Keratinocyte (primary cell): Measurements from ENCODE around the gene CASZ1. TPM values are rescaled to one million over a fixed set of nuclear protein-coding genes. Genes with fewer than 3 reads are reported as not detected.

Experiments used
- DNase-seq: peaks from one replicate; pipeline ENCODE4 v3.0.0-alpha.2; 2011; ENCODE audit warnings: low read depth, missing footprints, low spot score
- FAIRE-seq: peaks from 2 replicates; lab custom pipeline; 2011; peaks lifted over from hg19 to GRCh38; lab: Jason Lieb, UNC
- H2AFZ ChIP-seq: 2 replicates; pipeline ENCODE4 v1.6.0; 2012; ENCODE audit warnings: low read length, control low read depth, inconsistent platforms; ENCODE audit not compliant: control insufficient read depth
- H3K27ac ChIP-seq: 2 replicates; pipeline ENCODE4 v1.5.1; 2011; ENCODE audit warnings: low read length; ENCODE audit not compliant: control insufficient read depth, insufficient read depth
- H3K27me3 ChIP-seq: 3 replicates; pipeline ENCODE4 v1.6.0; 2011; ENCODE audit warnings: low read length; ENCODE audit not compliant: control insufficient read depth, insufficient read depth; ENCODE audit errors: extremely low read depth
- H3K36me3 ChIP-seq, 2 experiments: 2 replicates in 1 of 2; 3 replicates in 1 of 2; pipeline ENCODE4 v1.5.1; 2011; ENCODE audit warnings: low read length in 2 of 2, mild to moderate bottlenecking in 1 of 2; ENCODE audit not compliant: control insufficient read depth in 2 of 2, insufficient read depth in 2 of 2; ENCODE audit errors: extremely low read depth in 1 of 2
- H3K4me1 ChIP-seq: 3 replicates; pipeline ENCODE4 v1.5.1; 2011; ENCODE audit warnings: low read length; ENCODE audit not compliant: control insufficient read depth, insufficient read depth; ENCODE audit errors: extremely low read depth
- H3K4me2 ChIP-seq: 3 replicates; pipeline ENCODE4 v1.6.0; 2011; ENCODE audit warnings: low read depth, low read length; ENCODE audit not compliant: control insufficient read depth, insufficient read depth; ENCODE audit errors: extremely low read depth
- H3K4me3 ChIP-seq, 3 experiments: fragments of 200-600 bp in 1 of 3; sonication (generic) in 1 of 3; 2 replicates in 2 of 3; 3 replicates in 1 of 3; pipeline ENCODE4 v1.5.1; 2011 to 2016; ENCODE audit warnings: low read length in 3 of 3, mild to moderate bottlenecking in 3 of 3, control low read depth in 2 of 3, inconsistent platforms in 1 of 3, low read depth in 1 of 3, mixed read lengths in 1 of 3, mixed run types in 1 of 3, moderate library complexity in 1 of 3; ENCODE audit not compliant: control insufficient read depth in 2 of 3, insufficient read depth in 2 of 3; ENCODE audit errors: extremely low read depth in 1 of 3
- H3K79me2 ChIP-seq: 2 replicates; pipeline ENCODE4 v1.6.0; 2012; ENCODE audit warnings: low read length; ENCODE audit not compliant: control insufficient read depth, insufficient read depth
- H3K9ac ChIP-seq: 3 replicates; pipeline ENCODE4 v1.6.0; 2011; ENCODE audit warnings: low read length; ENCODE audit not compliant: control insufficient read depth, insufficient read depth; ENCODE audit errors: extremely low read depth
- H3K9me1 ChIP-seq: 3 replicates; pipeline ENCODE4 v1.6.0; 2011; ENCODE audit warnings: low read length; ENCODE audit not compliant: control insufficient read depth, insufficient read depth; ENCODE audit errors: extremely low read depth
- H3K9me3 ChIP-seq: 2 replicates; pipeline ENCODE4 v1.5.1; 2012; ENCODE audit warnings: low read depth, low read length; ENCODE audit not compliant: control insufficient read depth
- H4K20me1 ChIP-seq: 3 replicates; pipeline ENCODE4 v1.6.0; 2011; ENCODE audit warnings: low read length; ENCODE audit not compliant: control insufficient read depth, insufficient read depth; ENCODE audit errors: extremely low read depth
- EZH2 ChIP-seq: IDR thresholded peaks from one replicate; pipeline ENCODE4 v1.6.1; 2012; ENCODE audit warnings: inconsistent platforms, mild to moderate bottlenecking, low read length, moderate library complexity
- dilution Hi-C: fragments of 300-500 bp; cut with MboI; formaldehyde crosslinking; loops from one replicate; pipeline ENCODE4 v1.7.0; 2020; ENCODE audit warnings: low sequenced_read_pairs; ENCODE audit not compliant: extremely low pct_ligation_motif_present
- polyA plus RNA-seq, 5 experiments: library from polyadenylated mRNA; depleted of rRNA in 3 of 5; stranded (reverse) in 3 of 5; stranded (forward) in 1 of 5; unstranded in 1 of 5; fragments of >200 nt; gene quantifications; 1 replicate in 1 of 5; 2 replicates in 3 of 5; 3 replicates in 1 of 5; pipeline versions ENCODE4 v1.2.1 to v1.2.3, GENCODE V29; 2011 to 2012; ENCODE audit warnings: missing spikeins in 2 of 5, low read depth in 1 of 5, low replicate concordance in 1 of 5
- TF ChIP-seq, protein P1 (sequence below), 3 experiments: IDR thresholded peaks in 1 of 3; conservative IDR thresholded peaks in 1 of 3; optimal IDR thresholded peaks in 1 of 3; 2 replicates in 2 of 3; 3 replicates in 1 of 3; pipeline versions ENCODE3 to v1.5.1; 2011; ENCODE audit warnings: low read length in 3 of 3, mild to moderate bottlenecking in 3 of 3, moderate library complexity in 2 of 3, control low read depth in 1 of 3, inconsistent platforms in 1 of 3; ENCODE audit not compliant: insufficient read depth in 2 of 3; ENCODE audit errors: extremely low read depth in 1 of 3

CASZ1 gene
- polyA plus RNA-seq, 1 donor (not counting 4 experiments of a cell fraction or from before 2014, with no cell fraction given), result 2.8 TPM

DNA sequence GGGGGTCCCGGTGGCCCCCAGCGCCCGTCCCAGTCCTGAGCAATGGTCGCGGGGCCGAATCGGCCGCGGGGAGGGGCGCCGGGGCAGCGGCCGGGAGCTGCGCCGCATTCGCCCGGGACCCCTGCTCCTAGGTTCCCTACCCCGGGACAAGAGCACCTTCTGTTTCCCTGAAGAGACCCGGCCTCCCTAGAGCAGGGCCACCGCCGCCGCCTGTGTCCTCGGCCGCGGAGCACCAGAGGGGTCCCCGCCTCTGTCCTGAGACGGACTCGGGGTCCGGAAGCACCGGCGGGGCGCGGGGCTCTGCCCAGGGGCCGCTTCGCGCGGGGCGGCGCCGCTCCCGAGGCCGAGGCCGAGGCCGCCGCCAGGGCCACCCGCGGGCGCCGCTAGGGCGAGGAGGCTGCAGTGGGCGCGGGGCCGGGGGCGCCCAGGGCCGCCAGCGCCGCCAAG lies 157.9 kb downstream of the CASZ1 start:
- Histone ChIP-seq H3K27me3 (no peaks in the 10 kb centered on the region), H3K9me3 (no peaks in the 10 kb centered on the region), H2AFZ (no peak overlapping the region), H4K20me1 (no peaks in the 10 kb centered on the region), H3K4me3 (no peak overlapping the region), H3K4me1 (peaks cover 47% of the 10 kb centered on the region), H3K27ac (no peak overlapping the region), H3K79me2 (no peaks in the 10 kb centered on the region), H3K4me2 (no peak overlapping the region), H3K36me3 (peaks cover 0 to 9% of the 10 kb centered on the region in 2 experiments), H3K9me1 (no peaks in the 10 kb centered on the region), H3K9ac (no peak overlapping the region)
- dilution Hi-C loops, result no loop called here
- FAIRE-seq, result no peak
- TF ChIP-seq, protein P1, sequence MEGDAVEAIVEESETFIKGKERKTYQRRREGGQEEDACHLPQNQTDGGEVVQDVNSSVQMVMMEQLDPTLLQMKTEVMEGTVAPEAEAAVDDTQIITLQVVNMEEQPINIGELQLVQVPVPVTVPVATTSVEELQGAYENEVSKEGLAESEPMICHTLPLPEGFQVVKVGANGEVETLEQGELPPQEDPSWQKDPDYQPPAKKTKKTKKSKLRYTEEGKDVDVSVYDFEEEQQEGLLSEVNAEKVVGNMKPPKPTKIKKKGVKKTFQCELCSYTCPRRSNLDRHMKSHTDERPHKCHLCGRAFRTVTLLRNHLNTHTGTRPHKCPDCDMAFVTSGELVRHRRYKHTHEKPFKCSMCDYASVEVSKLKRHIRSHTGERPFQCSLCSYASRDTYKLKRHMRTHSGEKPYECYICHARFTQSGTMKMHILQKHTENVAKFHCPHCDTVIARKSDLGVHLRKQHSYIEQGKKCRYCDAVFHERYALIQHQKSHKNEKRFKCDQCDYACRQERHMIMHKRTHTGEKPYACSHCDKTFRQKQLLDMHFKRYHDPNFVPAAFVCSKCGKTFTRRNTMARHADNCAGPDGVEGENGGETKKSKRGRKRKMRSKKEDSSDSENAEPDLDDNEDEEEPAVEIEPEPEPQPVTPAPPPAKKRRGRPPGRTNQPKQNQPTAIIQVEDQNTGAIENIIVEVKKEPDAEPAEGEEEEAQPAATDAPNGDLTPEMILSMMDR (optimal IDR thresholded peaks at IDR 0.05 in 1 of 3, IDR thresholded peaks at IDR 0.05 in 1 of 3, conservative IDR thresholded peaks at IDR 0.05 in 1 of 3; ENCODE audit: extremely low read depth in 1 of 3, insufficient read depth in 2 of 3, low read length in 3 of 3), result no peak
- no peak for TF ChIP-seq EZH2
- no peak for DNase-seq

- H3K9me1 ChIP-seq, result no peaks in the 10 kb centered on the region
- no peak for DNase-seq
- H3K79me2 ChIP-seq, result no peaks in the 10 kb centered on the region
- no peak overlapping the region for H2AFZ ChIP-seq
- H3K9ac ChIP-seq, result no peak overlapping the region
- FAIRE-seq, result peak; percentile 23
- no peaks in the 10 kb centered on the region for H3K9me3 ChIP-seq
- dilution Hi-C loops, result no loop called here
- no peaks in the 10 kb centered on the region for H4K20me1 ChIP-seq
- peaks cover 43% of the 10 kb centered on the region for H3K4me1 ChIP-seq
- no peak for TF ChIP-seq EZH2
- TF ChIP-seq, protein P1 (optimal IDR thresholded peaks at IDR 0.05 in 1 of 3, IDR thresholded peaks at IDR 0.05 in 1 of 3, conservative IDR thresholded peaks at IDR 0.05 in 1 of 3; ENCODE audit: extremely low read depth in 1 of 3, insufficient read depth in 2 of 3, low read length in 3 of 3), result no peak
- no peaks in the 10 kb centered on the region for H3K27me3 ChIP-seq
- H3K4me3 ChIP-seq, result no peak overlapping the region
- H3K4me2 ChIP-seq, result no peak overlapping the region
- H3K27ac ChIP-seq, result no peak overlapping the region
- peaks cover 0 to 9% of the 10 kb centered on the region in 2 experiments for H3K36me3 ChIP-seq
Observed at GRCh38 chr1:10637834-10638558, 158.4 kb downstream of the CASZ1 start.
